PC-9 (cell line): ENCODE data around the gene PLB1.

Source experiments
- EZH2 ChIP-seq: fragments of 200-600 bp; sonication (generic); IDR thresholded peaks from 2 replicates; pipeline ENCODE4 v1.8.0; 2017; ENCODE audit warnings: antibody characterized with exemption, low read depth
- TF ChIP-seq, protein P1 (sequence below): fragments of 200-600 bp; sonication (generic); conservative IDR thresholded peaks from 2 replicates; pipeline ENCODE4 v1.6.1; 2017; ENCODE audit warnings: mixed run types, antibody characterized with exemption, mild to moderate bottlenecking, moderate library complexity

DNA sequence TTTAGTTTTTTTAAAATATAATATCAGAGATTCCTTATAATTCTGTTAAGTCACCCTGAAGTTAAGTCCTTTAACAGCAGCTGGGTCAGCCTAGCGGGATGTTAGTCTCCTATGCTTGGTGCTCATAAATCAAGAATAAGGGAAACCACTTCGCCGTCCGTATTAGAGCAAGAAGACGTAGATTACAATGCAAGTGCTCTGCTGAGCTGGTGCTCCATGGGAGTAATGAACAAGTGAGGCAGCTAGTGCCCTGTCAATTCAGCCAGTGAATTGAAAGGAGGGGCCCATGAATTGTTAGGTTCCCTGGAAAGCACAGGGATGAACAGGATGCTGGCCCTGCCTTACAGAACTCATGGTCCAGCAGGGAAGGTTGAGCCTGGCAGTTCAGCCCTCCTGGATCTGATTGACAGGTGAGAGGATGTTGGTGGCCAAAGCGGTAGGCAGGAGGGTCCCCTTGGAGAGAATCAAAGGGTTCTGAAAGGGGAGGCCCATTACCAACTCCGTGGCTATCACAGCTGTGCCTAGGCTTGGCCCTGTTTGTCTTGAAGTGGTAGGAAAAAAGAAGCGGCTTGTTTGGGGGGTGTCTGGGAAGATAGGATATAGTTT is 30.8 kb downstream of the PLB1 start:
- TF ChIP-seq, protein P1, sequence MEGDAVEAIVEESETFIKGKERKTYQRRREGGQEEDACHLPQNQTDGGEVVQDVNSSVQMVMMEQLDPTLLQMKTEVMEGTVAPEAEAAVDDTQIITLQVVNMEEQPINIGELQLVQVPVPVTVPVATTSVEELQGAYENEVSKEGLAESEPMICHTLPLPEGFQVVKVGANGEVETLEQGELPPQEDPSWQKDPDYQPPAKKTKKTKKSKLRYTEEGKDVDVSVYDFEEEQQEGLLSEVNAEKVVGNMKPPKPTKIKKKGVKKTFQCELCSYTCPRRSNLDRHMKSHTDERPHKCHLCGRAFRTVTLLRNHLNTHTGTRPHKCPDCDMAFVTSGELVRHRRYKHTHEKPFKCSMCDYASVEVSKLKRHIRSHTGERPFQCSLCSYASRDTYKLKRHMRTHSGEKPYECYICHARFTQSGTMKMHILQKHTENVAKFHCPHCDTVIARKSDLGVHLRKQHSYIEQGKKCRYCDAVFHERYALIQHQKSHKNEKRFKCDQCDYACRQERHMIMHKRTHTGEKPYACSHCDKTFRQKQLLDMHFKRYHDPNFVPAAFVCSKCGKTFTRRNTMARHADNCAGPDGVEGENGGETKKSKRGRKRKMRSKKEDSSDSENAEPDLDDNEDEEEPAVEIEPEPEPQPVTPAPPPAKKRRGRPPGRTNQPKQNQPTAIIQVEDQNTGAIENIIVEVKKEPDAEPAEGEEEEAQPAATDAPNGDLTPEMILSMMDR = no peak
- TF ChIP-seq EZH2 = no peak
